ENCODE measurements around the gene ALDOC.

GRCh38 chr17:28544402-28545140 is 32.1 kb downstream of the ALDOC start:
- TF ChIP-seq CTCF (conservative IDR thresholded peaks at IDR 0.05 in 1 of 2, IDR thresholded peaks at IDR 0.05 in 1 of 2; ENCODE audit: low read depth in 1 of 2, low read length in 2 of 2) (no peak), EZH2 (IDR thresholded peaks at IDR 0.05; ENCODE audit: low read length, missing control alignments) (no peak)

Data from fibroblast of lung (primary cell).